ENCODE data around the gene TRIM26.
"Not testable (repeated sequence)": the region's sequence is repeated elsewhere in the genome, so short reads cannot be mapped to it uniquely, and the experiment has no call there.

TRIM26 gene

GRCh38 chr6:30149234-30149633, 64.0 kb downstream of the TRIM26 start:
- no peak for DNase-seq (ENCODE audit: low read depth)
- no peak for TF ChIP-seq CTCF (IDR thresholded peaks at IDR 0.05; ENCODE audit: control insufficient read depth, extremely low read depth, insufficient read depth)
- H3K4me3 ChIP-seq (ENCODE audit: low read depth, low read length): no peak overlapping the region

- no peak overlapping the region for H3K4me3 ChIP-seq (ENCODE audit: low read depth, low read length)
- no peak for TF ChIP-seq CTCF (IDR thresholded peaks at IDR 0.05; ENCODE audit: control insufficient read depth, extremely low read depth, insufficient read depth)
- no peak for DNase-seq (ENCODE audit: low read depth)
Measured at GRCh38 chr6:30147096-30147495, 66.1 kb downstream of the TRIM26 start.

- no peak for TF ChIP-seq CTCF (IDR thresholded peaks at IDR 0.05; ENCODE audit: control insufficient read depth, extremely low read depth, insufficient read depth)
- no peak overlapping the region for H3K4me3 ChIP-seq (ENCODE audit: low read depth, low read length)
- no peak for DNase-seq (ENCODE audit: low read depth)
Measured at GRCh38 chr6:30145818-30146217, 67.4 kb downstream of the TRIM26 start.

GRCh38 chr6:30144811-30145210, 68.4 kb downstream of the TRIM26 start:
- no peak overlapping the region for H3K4me3 ChIP-seq (ENCODE audit: low read depth, low read length)
- TF ChIP-seq CTCF (IDR thresholded peaks at IDR 0.05; ENCODE audit: control insufficient read depth, extremely low read depth, insufficient read depth): no peak
- DNase-seq (ENCODE audit: low read depth): no peak

GRCh38 chr6:30143780-30144179, 69.4 kb downstream of the TRIM26 start:
- no peak overlapping the region for H3K4me3 ChIP-seq (ENCODE audit: low read depth, low read length)
- no peak for DNase-seq (ENCODE audit: low read depth)
- no peak for TF ChIP-seq CTCF (IDR thresholded peaks at IDR 0.05; ENCODE audit: control insufficient read depth, extremely low read depth, insufficient read depth)

GRCh38 chr6:30142665-30143064, 70.5 kb downstream of the TRIM26 start:
- no peak overlapping the region for H3K4me3 ChIP-seq (ENCODE audit: low read depth, low read length)
- no peak for TF ChIP-seq CTCF (IDR thresholded peaks at IDR 0.05; ENCODE audit: control insufficient read depth, extremely low read depth, insufficient read depth)
- DNase-seq (ENCODE audit: low read depth): no peak

- not testable (repeated sequence) for H3K4me3 ChIP-seq (ENCODE audit: low read depth, low read length); DNase-seq (ENCODE audit: low read depth)
Measured at GRCh38 chr6:30140240-30140639, 73.0 kb downstream of the TRIM26 start.
